A172 (cell line): Measurements from ENCODE around the gene IL4I1. TPM values are rescaled to one million over a fixed set of nuclear protein-coding genes. Genes with fewer than 3 reads are reported as not detected.
A peak's percentile ranks its signal among the peaks of the same experiment; 100 is the strongest.

Experiments
- DNase-seq: peaks from one replicate; pipeline ENCODE4 v3.0.0-alpha.2; 2015; ENCODE audit warnings: low spot score
- total RNA-seq: library from RNA; depleted of rRNA; stranded (reverse); fragments of >200 nt; shearing (Covaris generic); gene quantifications from 2 replicates; pipeline ENCODE4 v1.2.3, GENCODE V29; 2014

Gene IL4I1
- total RNA-seq, 1 experiment from 2014 or later: 15.4 TPM

- DNase-seq: no peak
These were observed 27.6 kb upstream of the IL4I1 start for GRCh38 chr19:49924004-49924880.

- DNase-seq: no peak
These were observed 26.6 kb upstream of the IL4I1 start for GRCh38 chr19:49923055-49924003.

GRCh38 chr19:49921871-49922795, 25.4 kb upstream of the IL4I1 start:
- peak; percentile 45 for DNase-seq

- DNase-seq: no peak
These were observed 24.1 kb upstream of the IL4I1 start for GRCh38 chr19:49920624-49921363.

GRCh38 chr19:49918089-49918488, 21.4 kb upstream of the IL4I1 start:
- DNase-seq: no peak

- DNase-seq: no peak
These were observed 20.4 kb upstream of the IL4I1 start for GRCh38 chr19:49916839-49917733.

GRCh38 chr19:49915271-49915670, 18.6 kb upstream of the IL4I1 start:
- DNase-seq: no peak

- no peak for DNase-seq
These were observed 17.0 kb upstream of the IL4I1 start for GRCh38 chr19:49913720-49914119.

- DNase-seq: no peak
These were observed 16.4 kb upstream of the IL4I1 start for GRCh38 chr19:49912965-49913685.

- DNase-seq: no peak
These were observed 14.9 kb upstream of the IL4I1 start for GRCh38 chr19:49911381-49912145.

- DNase-seq: no peak
These were observed 13.5 kb upstream of the IL4I1 start for GRCh38 chr19:49910179-49910578.

- no peak for DNase-seq
These were observed 12.1 kb upstream of the IL4I1 start for GRCh38 chr19:49908480-49909420.

GRCh38 chr19:49907745-49908446, 11.2 kb upstream of the IL4I1 start:
- DNase-seq: no peak

GRCh38 chr19:49906879-49907564, 10.3 kb upstream of the IL4I1 start:
- no peak for DNase-seq

- DNase-seq: no peak
These were observed 7.4 kb upstream of the IL4I1 start for GRCh38 chr19:49904136-49904535.
